ENCODE results near the gene PLXNA2. TPM values are rescaled to one million over a fixed set of nuclear protein-coding genes. Genes with fewer than 3 reads are reported as not detected.

PLXNA2 gene
- 37.9 TPM for total RNA-seq

- peak; percentile 70 to 75 for DNase-seq (ENCODE audit: low spot score in 2 of 2)
- FAIRE-seq, result no peak
These were observed at the start of gene PLXNA2 for GRCh38 chr1:208243967-208244916. TSS of gene PLXNA2 (minus strand) at chr1:208244384. CDS start at chr1:208217922, 26,462 bp downstream.

- FAIRE-seq (no peak), DNase-seq (ENCODE audit: low spot score in 2 of 2) (no peak)
These were observed 48.7 kb upstream of the PLXNA2 start for GRCh38 chr1:208292908-208293307.

- FAIRE-seq (no peak), DNase-seq (ENCODE audit: low spot score in 2 of 2) (no peak)
These were observed 47.9 kb upstream of the PLXNA2 start for GRCh38 chr1:208291923-208292711.

GRCh38 chr1:208291129-208291528, 46.9 kb upstream of the PLXNA2 start:
- FAIRE-seq (no peak), DNase-seq (ENCODE audit: low spot score in 2 of 2) (no peak)

GRCh38 chr1:208289716-208290115, 45.5 kb upstream of the PLXNA2 start:
- no peak for DNase-seq (ENCODE audit: low spot score in 2 of 2)
- FAIRE-seq, result no peak

GRCh38 chr1:208288495-208288894, 44.3 kb upstream of the PLXNA2 start:
- FAIRE-seq (no peak), DNase-seq (ENCODE audit: low spot score in 2 of 2) (no peak)

- FAIRE-seq, result no peak
These were observed 36.7 kb upstream of the PLXNA2 start for GRCh38 chr1:208280681-208281450.

GRCh38 chr1:208279826-208280588, 35.8 kb upstream of the PLXNA2 start:
- FAIRE-seq (no peak), DNase-seq (ENCODE audit: low spot score in 2 of 2) (no peak)

More at GRCh38 chr1:208280681-208281450, 36.7 kb upstream of the PLXNA2 start:
- no peak for DNase-seq (ENCODE audit: low spot score in 2 of 2)

- FAIRE-seq (no peak), DNase-seq (ENCODE audit: low spot score in 2 of 2) (no peak)
These were observed 34.5 kb upstream of the PLXNA2 start for GRCh38 chr1:208278638-208279037.

- FAIRE-seq (no peak), DNase-seq (ENCODE audit: low spot score in 2 of 2) (no peak)
These were observed 32.7 kb upstream of the PLXNA2 start for GRCh38 chr1:208276757-208277435.

- no peak for FAIRE-seq
These were observed 30.9 kb upstream of the PLXNA2 start for GRCh38 chr1:208275083-208275482.

GRCh38 chr1:208273386-208274017, 29.3 kb upstream of the PLXNA2 start:
- no peak for FAIRE-seq
- no peak for DNase-seq (ENCODE audit: low spot score in 2 of 2)

More at GRCh38 chr1:208275083-208275482, 30.9 kb upstream of the PLXNA2 start:
- no peak for DNase-seq (ENCODE audit: low spot score in 2 of 2)

- FAIRE-seq (no peak), DNase-seq (ENCODE audit: low spot score in 2 of 2) (no peak)
These were observed 28.5 kb upstream of the PLXNA2 start for GRCh38 chr1:208272713-208273112.

- DNase-seq (ENCODE audit: low spot score in 2 of 2) (no peak), FAIRE-seq (no peak)
These were observed 28.1 kb upstream of the PLXNA2 start for GRCh38 chr1:208272311-208272710.

GRCh38 chr1:208271236-208271635, 27.1 kb upstream of the PLXNA2 start:
- DNase-seq (ENCODE audit: low spot score in 2 of 2) (no peak), FAIRE-seq (no peak)

- FAIRE-seq (no peak), DNase-seq (ENCODE audit: low spot score in 2 of 2) (no peak)
These were observed 26.5 kb upstream of the PLXNA2 start for GRCh38 chr1:208270651-208271141.

- no peak for DNase-seq (ENCODE audit: low spot score in 2 of 2)
- FAIRE-seq, result no peak
These were observed 25.1 kb upstream of the PLXNA2 start for GRCh38 chr1:208269338-208269666.

GRCh38 chr1:208268541-208269337, 24.6 kb upstream of the PLXNA2 start:
- DNase-seq (ENCODE audit: low spot score in 2 of 2), result no peak
- FAIRE-seq, result no peak

All from frontal cortex (tissue), 4 donors.